ENCODE data around the gene QRFP. TPM values are rescaled to one million over a fixed set of nuclear protein-coding genes. Genes with fewer than 3 reads are reported as not detected.

Gene QRFP
- total and polyA plus RNA-seq, 2 donors (not counting 1 experiment from before 2014, with no cell fraction given), result not detected

DNA sequence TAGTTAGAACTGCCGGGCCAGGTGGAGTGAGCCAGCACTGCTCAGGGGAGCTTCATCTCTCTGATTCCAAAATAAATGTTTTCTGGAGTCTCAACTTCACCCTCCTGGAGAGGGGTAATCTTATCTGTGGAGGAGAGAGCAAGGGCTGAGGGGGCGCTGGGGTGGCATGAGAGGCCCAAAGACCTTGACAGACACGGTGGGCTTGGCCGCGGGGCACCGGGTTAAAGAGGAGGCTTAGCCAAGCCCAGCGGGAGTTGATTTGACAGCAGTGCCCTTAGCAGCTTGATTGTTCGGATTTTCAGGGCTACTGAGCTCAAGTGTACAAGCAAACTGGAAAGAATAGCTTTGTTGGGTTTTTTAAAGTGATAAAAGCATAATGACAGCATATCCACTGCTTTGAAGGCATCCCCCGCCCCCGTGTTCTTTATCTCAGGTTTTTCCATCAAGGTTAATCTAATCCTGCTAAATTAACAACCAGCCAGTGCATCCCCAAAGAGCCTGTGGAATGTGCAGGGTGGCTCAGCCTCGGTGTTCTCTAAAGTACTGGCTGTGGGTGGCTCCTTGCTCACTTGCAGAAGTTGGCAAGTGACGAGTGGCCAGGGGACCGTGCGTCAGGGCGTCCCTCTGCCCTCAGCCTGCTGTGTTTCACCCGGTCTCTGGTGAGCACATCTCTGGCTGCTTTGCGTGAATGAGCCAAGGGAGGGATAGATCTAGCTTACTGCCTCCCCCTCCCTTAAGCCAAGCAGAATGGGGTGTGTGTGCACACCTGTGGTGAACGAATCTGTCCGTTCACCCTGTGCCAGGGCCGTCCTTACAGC lies 5.5 kb downstream of the QRFP start:
- Histone ChIP-seq H3K79me2 (ENCODE audit: control insufficient read depth, insufficient read depth, low read length) (peaks cover 2% of the 10 kb centered on the region), H4K20me1 (ENCODE audit: control insufficient read depth, extremely low read depth, insufficient read depth, low read length) (no peaks in the 10 kb centered on the region), H3K4me2 (ENCODE audit: extremely low read depth, insufficient read depth, low read length) (no peak overlapping the region), H3K9ac (ENCODE audit: insufficient read depth, low read length) (no peak overlapping the region), H3K36me3 (ENCODE audit: control insufficient read depth, insufficient read depth, low read length) (peaks cover 35% of the 10 kb centered on the region), H2AFZ (ENCODE audit: low read length) (no peak overlapping the region), H3K9me3 (ENCODE audit: control insufficient read depth, insufficient read depth, low read depth, low read length) (no peaks in the 10 kb centered on the region), H3K4me3 (replicated peaks in 1 of 4; ENCODE audit: control extremely low read depth in 1 of 4, insufficient read depth in 1 of 4, low read depth in 3 of 4, low read length in 4 of 4) (no peak overlapping the region), H3K27ac (ENCODE audit: insufficient read depth, low read length) (no peak overlapping the region), H3K4me1 (ENCODE audit: control insufficient read depth, extremely low read depth, insufficient read depth, low read length) (peaks cover 5% of the 10 kb centered on the region), H3K27me3 (ENCODE audit: control insufficient read depth, insufficient read depth, low read length) (no peaks in the 10 kb centered on the region)
- TF ChIP-seq, protein P1, sequence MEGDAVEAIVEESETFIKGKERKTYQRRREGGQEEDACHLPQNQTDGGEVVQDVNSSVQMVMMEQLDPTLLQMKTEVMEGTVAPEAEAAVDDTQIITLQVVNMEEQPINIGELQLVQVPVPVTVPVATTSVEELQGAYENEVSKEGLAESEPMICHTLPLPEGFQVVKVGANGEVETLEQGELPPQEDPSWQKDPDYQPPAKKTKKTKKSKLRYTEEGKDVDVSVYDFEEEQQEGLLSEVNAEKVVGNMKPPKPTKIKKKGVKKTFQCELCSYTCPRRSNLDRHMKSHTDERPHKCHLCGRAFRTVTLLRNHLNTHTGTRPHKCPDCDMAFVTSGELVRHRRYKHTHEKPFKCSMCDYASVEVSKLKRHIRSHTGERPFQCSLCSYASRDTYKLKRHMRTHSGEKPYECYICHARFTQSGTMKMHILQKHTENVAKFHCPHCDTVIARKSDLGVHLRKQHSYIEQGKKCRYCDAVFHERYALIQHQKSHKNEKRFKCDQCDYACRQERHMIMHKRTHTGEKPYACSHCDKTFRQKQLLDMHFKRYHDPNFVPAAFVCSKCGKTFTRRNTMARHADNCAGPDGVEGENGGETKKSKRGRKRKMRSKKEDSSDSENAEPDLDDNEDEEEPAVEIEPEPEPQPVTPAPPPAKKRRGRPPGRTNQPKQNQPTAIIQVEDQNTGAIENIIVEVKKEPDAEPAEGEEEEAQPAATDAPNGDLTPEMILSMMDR (conservative IDR thresholded peaks at IDR 0.05 in 1 of 2, IDR thresholded peaks at IDR 0.05 in 1 of 2; ENCODE audit: low read depth in 1 of 2, low read length in 2 of 2), result no peak
- TF ChIP-seq EZH2 (IDR thresholded peaks at IDR 0.05; ENCODE audit: low read length, missing control alignments), result no peak
- no peak for DNase-seq (ENCODE audit: low read depth in 2 of 2)

DNA sequence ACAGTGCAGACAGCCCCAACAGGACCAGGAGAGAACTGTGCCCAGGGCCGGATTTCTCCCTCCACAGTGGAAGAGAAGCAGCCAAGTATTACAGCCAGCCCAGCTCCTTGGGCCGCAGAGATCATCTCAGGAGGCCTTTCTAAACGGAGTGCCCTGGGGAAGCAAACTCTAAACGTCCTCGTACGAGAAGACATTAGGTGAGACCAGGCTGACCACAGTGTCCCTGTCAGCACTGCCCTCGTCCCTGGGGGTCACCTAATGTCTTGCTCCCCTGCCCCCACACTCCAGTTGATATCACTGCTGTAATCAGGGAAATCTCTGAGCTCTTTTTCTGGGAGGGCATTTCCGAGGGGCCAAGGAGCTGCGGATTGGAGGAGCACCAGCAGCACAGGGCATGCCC lies 6.5 kb downstream of the QRFP start:
- Histone ChIP-seq H3K9me3 (ENCODE audit: control insufficient read depth, insufficient read depth, low read depth, low read length) (no peaks in the 10 kb centered on the region), H3K36me3 (ENCODE audit: control insufficient read depth, insufficient read depth, low read length) (peaks cover 45% of the 10 kb centered on the region), H3K4me3 (replicated peaks in 1 of 4; ENCODE audit: control extremely low read depth in 1 of 4, insufficient read depth in 1 of 4, low read depth in 3 of 4, low read length in 4 of 4) (no peak overlapping the region), H2AFZ (ENCODE audit: low read length) (no peak overlapping the region), H3K27ac (ENCODE audit: insufficient read depth, low read length) (no peak overlapping the region), H3K4me1 (ENCODE audit: control insufficient read depth, extremely low read depth, insufficient read depth, low read length) (peaks cover 5% of the 10 kb centered on the region), H3K4me2 (ENCODE audit: extremely low read depth, insufficient read depth, low read length) (no peak overlapping the region), H3K79me2 (ENCODE audit: control insufficient read depth, insufficient read depth, low read length) (peaks cover 7% of the 10 kb centered on the region), H4K20me1 (ENCODE audit: control insufficient read depth, extremely low read depth, insufficient read depth, low read length) (no peaks in the 10 kb centered on the region), H3K27me3 (ENCODE audit: control insufficient read depth, insufficient read depth, low read length) (no peaks in the 10 kb centered on the region), H3K9ac (ENCODE audit: insufficient read depth, low read length) (no peak overlapping the region)
- DNase-seq (ENCODE audit: low read depth in 2 of 2), result no peak
- TF ChIP-seq, protein P1 (conservative IDR thresholded peaks at IDR 0.05 in 1 of 2, IDR thresholded peaks at IDR 0.05 in 1 of 2; ENCODE audit: low read depth in 1 of 2, low read length in 2 of 2), result no peak
- no peak for TF ChIP-seq EZH2 (IDR thresholded peaks at IDR 0.05; ENCODE audit: low read length, missing control alignments)

DNA sequence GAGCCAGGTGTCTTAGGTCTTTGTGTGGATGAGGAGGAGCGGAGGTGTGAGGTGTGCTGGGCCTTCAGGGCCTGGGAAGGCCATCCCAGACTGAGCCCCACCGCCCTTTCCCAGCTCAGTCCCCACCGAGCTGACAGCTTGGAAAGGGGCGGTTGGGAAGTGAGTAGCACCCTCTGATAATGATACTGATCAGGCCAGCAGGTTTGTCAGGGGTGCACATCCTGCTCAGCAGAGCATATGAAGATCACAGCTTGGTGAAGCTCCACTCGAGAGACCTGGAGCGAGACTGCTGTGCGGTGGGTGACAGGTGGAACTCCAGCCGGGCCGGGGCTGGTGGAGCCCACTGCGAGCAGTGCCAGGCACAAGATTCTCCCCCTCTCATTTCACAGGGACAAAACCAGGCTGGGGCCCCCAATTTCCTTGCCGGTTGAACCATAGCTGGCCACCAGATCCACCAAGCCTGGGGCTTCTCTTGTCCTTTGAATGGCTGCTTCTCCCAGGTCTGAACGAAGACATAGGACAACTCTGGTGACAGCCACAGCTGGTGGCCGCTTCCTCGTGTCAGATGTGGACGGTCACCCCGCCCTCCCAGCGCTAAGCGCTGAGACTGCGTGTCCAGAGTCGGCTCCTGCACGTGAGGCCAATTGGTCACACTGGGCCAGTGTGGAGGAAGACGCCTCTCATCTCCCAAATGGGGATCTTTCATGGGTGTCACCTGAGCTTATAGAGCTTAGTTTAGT lies 8.3 kb downstream of the QRFP start:
- Histone ChIP-seq H3K4me2 (ENCODE audit: extremely low read depth, insufficient read depth, low read length) (no peak overlapping the region), H2AFZ (ENCODE audit: low read length) (no peak overlapping the region), H4K20me1 (ENCODE audit: control insufficient read depth, extremely low read depth, insufficient read depth, low read length) (no peaks in the 10 kb centered on the region), H3K27me3 (ENCODE audit: control insufficient read depth, insufficient read depth, low read length) (no peaks in the 10 kb centered on the region), H3K4me1 (ENCODE audit: control insufficient read depth, extremely low read depth, insufficient read depth, low read length) (peaks cover 5% of the 10 kb centered on the region), H3K36me3 (ENCODE audit: control insufficient read depth, insufficient read depth, low read length) (peaks cover 52% of the 10 kb centered on the region), H3K79me2 (ENCODE audit: control insufficient read depth, insufficient read depth, low read length) (peaks cover 10% of the 10 kb centered on the region), H3K27ac (ENCODE audit: insufficient read depth, low read length) (no peak overlapping the region), H3K9me3 (ENCODE audit: control insufficient read depth, insufficient read depth, low read depth, low read length) (no peaks in the 10 kb centered on the region), H3K9ac (ENCODE audit: insufficient read depth, low read length) (no peak overlapping the region), H3K4me3 (replicated peaks in 1 of 4; ENCODE audit: control extremely low read depth in 1 of 4, insufficient read depth in 1 of 4, low read depth in 3 of 4, low read length in 4 of 4) (no peak overlapping the region)
- no peak for DNase-seq (ENCODE audit: low read depth in 2 of 2)
- TF ChIP-seq, protein P1 (conservative IDR thresholded peaks at IDR 0.05 in 1 of 2, IDR thresholded peaks at IDR 0.05 in 1 of 2; ENCODE audit: low read depth in 1 of 2, low read length in 2 of 2), result no peak
- TF ChIP-seq EZH2 (IDR thresholded peaks at IDR 0.05; ENCODE audit: low read length, missing control alignments), result no peak

Data from fibroblast of lung (primary cell).